Measurements from ENCODE around the gene SLC5A12.

GRCh38 chr11:26675233-26675928 is 46.5 kb downstream of the SLC5A12 start:
- TF ChIP-seq CTCF (conservative IDR thresholded peaks at IDR 0.05; ENCODE audit: low read depth, low read length), result no peak
- TF ChIP-seq EZH2phosphoT487 (IDR thresholded peaks at IDR 0.05; ENCODE audit: borderline replicate concordance, low read length), result no peak
- no peak for TF ChIP-seq EZH2 (IDR thresholded peaks at IDR 0.05; ENCODE audit: low read length, unreplicated experiment)
